Measurements from ENCODE around the gene FABP2.
"Not testable (repeated sequence)": the region's sequence is repeated elsewhere in the genome, so short reads cannot be mapped to it uniquely, and the experiment has no call there.

Gene FABP2

GRCh38 chr4:119336332-119336979 is 14.5 kb upstream of the FABP2 start:
- H3K27ac ChIP-seq (ENCODE audit: insufficient read depth in 1 of 2, low read depth in 1 of 2, low read length in 2 of 2, poor library complexity in 1 of 2, severe bottlenecking in 2 of 2); H3K4me3 ChIP-seq (ENCODE audit: control insufficient read depth in 1 of 7, extremely low read depth in 1 of 7, insufficient read depth in 4 of 7, low read depth in 2 of 7, low read length in 6 of 7); POLR2A ChIA-PET; H3K4me1 ChIP-seq (ENCODE audit: control extremely low read depth in 1 of 4, control insufficient read depth in 4 of 4, insufficient read depth in 4 of 4, low read length in 3 of 4); H3K36me3 ChIP-seq (ENCODE audit: control insufficient read depth in 4 of 4, insufficient read depth in 4 of 4, low read length in 3 of 4); DNase-seq; H3K27me3 ChIP-seq (replicated peaks in 2 of 5; ENCODE audit: control insufficient read depth in 4 of 5, insufficient read depth in 5 of 5, low read length in 4 of 5); H3K9me3 ChIP-seq (ENCODE audit: control extremely low read depth in 1 of 5, control insufficient read depth in 4 of 5, insufficient read depth in 2 of 5, low read depth in 1 of 5, low read length in 4 of 5); CTCF ChIA-PET: not testable (repeated sequence)
- WGBS (ENCODE audit: insufficient coverage), result 100% methylated on average over 1 of the region's 4 CpGs

- 100% methylated on average over 1 of the region's 2 CpGs for WGBS (ENCODE audit: insufficient coverage)
- DNase-seq, result no peak
- POLR2A ChIA-PET, result no interaction called here
Measured at GRCh38 chr4:119329835-119330620, 8.1 kb upstream of the FABP2 start.

GRCh38 chr4:119328695-119329094 is 6.8 kb upstream of the FABP2 start:
- H3K36me3 ChIP-seq (ENCODE audit: control insufficient read depth in 4 of 4, insufficient read depth in 4 of 4, low read length in 3 of 4), result no peaks in the 10 kb centered on the region
- no peak for DNase-seq
- no peaks in the 10 kb centered on the region for H3K9me3 ChIP-seq (ENCODE audit: control extremely low read depth in 1 of 5, control insufficient read depth in 4 of 5, insufficient read depth in 2 of 5, low read depth in 1 of 5, low read length in 4 of 5)
- ChIA-PET POLR2A (no interaction called here), CTCF (interaction anchor here (1.3 to 1.5 kb wide), 2 partner anchors 12 to 13 kb away, joined by 5 to 6 read pairs; no protein-coding TSS in a partner anchor)
- H3K4me3 ChIP-seq (ENCODE audit: control insufficient read depth in 1 of 7, extremely low read depth in 1 of 7, insufficient read depth in 4 of 7, low read depth in 2 of 7, low read length in 6 of 7), result no peak overlapping the region
- no peaks in the 10 kb centered on the region for H3K27me3 ChIP-seq (replicated peaks in 2 of 5; ENCODE audit: control insufficient read depth in 4 of 5, insufficient read depth in 5 of 5, low read length in 4 of 5)
- no peaks in the 10 kb centered on the region for H3K4me1 ChIP-seq (ENCODE audit: control extremely low read depth in 1 of 4, control insufficient read depth in 4 of 4, insufficient read depth in 4 of 4, low read length in 3 of 4)
- H3K27ac ChIP-seq (ENCODE audit: insufficient read depth in 1 of 2, low read depth in 1 of 2, low read length in 2 of 2, poor library complexity in 1 of 2, severe bottlenecking in 2 of 2), result no peak overlapping the region
- 100% methylated on average over 1 of the region's 2 CpGs for WGBS (ENCODE audit: insufficient coverage)

More at GRCh38 chr4:119329835-119330620, 8.1 kb upstream of the FABP2 start:
- H3K27me3 ChIP-seq (replicated peaks in 2 of 5; ENCODE audit: control insufficient read depth in 4 of 5, insufficient read depth in 5 of 5, low read length in 4 of 5), result no peaks in the 10 kb centered on the region
- no peaks in the 10 kb centered on the region for H3K9me3 ChIP-seq (ENCODE audit: control extremely low read depth in 1 of 5, control insufficient read depth in 4 of 5, insufficient read depth in 2 of 5, low read depth in 1 of 5, low read length in 4 of 5)
- H3K27ac ChIP-seq (ENCODE audit: insufficient read depth in 1 of 2, low read depth in 1 of 2, low read length in 2 of 2, poor library complexity in 1 of 2, severe bottlenecking in 2 of 2), result no peak overlapping the region
- H3K4me1 ChIP-seq (ENCODE audit: control extremely low read depth in 1 of 4, control insufficient read depth in 4 of 4, insufficient read depth in 4 of 4, low read length in 3 of 4), result no peaks in the 10 kb centered on the region
- H3K4me3 ChIP-seq (ENCODE audit: control insufficient read depth in 1 of 7, extremely low read depth in 1 of 7, insufficient read depth in 4 of 7, low read depth in 2 of 7, low read length in 6 of 7), result no peak overlapping the region
- H3K36me3 ChIP-seq (ENCODE audit: control insufficient read depth in 4 of 4, insufficient read depth in 4 of 4, low read length in 3 of 4), result no peaks in the 10 kb centered on the region
- CTCF ChIA-PET, result no interaction called here

- H3K4me1 ChIP-seq (ENCODE audit: control extremely low read depth in 1 of 4, control insufficient read depth in 4 of 4, insufficient read depth in 4 of 4, low read length in 3 of 4), result no peaks in the 10 kb centered on the region
- WGBS (ENCODE audit: insufficient coverage), result no CpG with 5 or more reads among the region's 2 CpGs
- H3K4me3 ChIP-seq (ENCODE audit: control insufficient read depth in 1 of 7, extremely low read depth in 1 of 7, insufficient read depth in 4 of 7, low read depth in 2 of 7, low read length in 6 of 7), result no peak overlapping the region
- ChIA-PET POLR2A (no interaction called here), CTCF (interaction anchor here (2.8 to 5.9 kb wide), 2 partner anchors 172 to 175 kb away, joined by 9 to 35 read pairs; no protein-coding TSS in a partner anchor)
- no peaks in the 10 kb centered on the region for H3K36me3 ChIP-seq (ENCODE audit: control insufficient read depth in 4 of 4, insufficient read depth in 4 of 4, low read length in 3 of 4)
- H3K27me3 ChIP-seq (replicated peaks in 2 of 5; ENCODE audit: control insufficient read depth in 4 of 5, insufficient read depth in 5 of 5, low read length in 4 of 5), result peaks cover 0 to 4% (median 0%) of the 10 kb centered on the region in 5 experiments
- no peaks in the 10 kb centered on the region for H3K9me3 ChIP-seq (ENCODE audit: control extremely low read depth in 1 of 5, control insufficient read depth in 4 of 5, insufficient read depth in 2 of 5, low read depth in 1 of 5, low read length in 4 of 5)
- H3K27ac ChIP-seq (ENCODE audit: insufficient read depth in 1 of 2, low read depth in 1 of 2, low read length in 2 of 2, poor library complexity in 1 of 2, severe bottlenecking in 2 of 2), result no peak overlapping the region
- no peak for DNase-seq
Measured at GRCh38 chr4:119317990-119318389, 3.9 kb downstream of the FABP2 start.

- no peak overlapping the region for H3K27ac ChIP-seq (ENCODE audit: insufficient read depth in 1 of 2, low read depth in 1 of 2, low read length in 2 of 2, poor library complexity in 1 of 2, severe bottlenecking in 2 of 2)
- no peaks in the 10 kb centered on the region for H3K4me1 ChIP-seq (ENCODE audit: control extremely low read depth in 1 of 4, control insufficient read depth in 4 of 4, insufficient read depth in 4 of 4, low read length in 3 of 4)
- DNase-seq, result no peak
- H3K4me3 ChIP-seq (ENCODE audit: control insufficient read depth in 1 of 7, extremely low read depth in 1 of 7, insufficient read depth in 4 of 7, low read depth in 2 of 7, low read length in 6 of 7), result no peak overlapping the region
- 80% methylated on average over 1 of the region's 2 CpGs for WGBS (ENCODE audit: insufficient coverage)
- no peaks in the 10 kb centered on the region for H3K36me3 ChIP-seq (ENCODE audit: control insufficient read depth in 4 of 4, insufficient read depth in 4 of 4, low read length in 3 of 4)
- no peaks in the 10 kb centered on the region for H3K9me3 ChIP-seq (ENCODE audit: control extremely low read depth in 1 of 5, control insufficient read depth in 4 of 5, insufficient read depth in 2 of 5, low read depth in 1 of 5, low read length in 4 of 5)
- ChIA-PET POLR2A (no interaction called here), CTCF (interaction anchor here (0.8 to 5.9 kb wide), 6 partner anchors 12 to 181 kb away, joined by 3 to 35 read pairs (median 6); no protein-coding TSS in a partner anchor)
- peaks cover 0 to 4% (median 0%) of the 10 kb centered on the region in 5 experiments for H3K27me3 ChIP-seq (replicated peaks in 2 of 5; ENCODE audit: control insufficient read depth in 4 of 5, insufficient read depth in 5 of 5, low read length in 4 of 5)
Measured at GRCh38 chr4:119315036-119315435, 6.9 kb downstream of the FABP2 start.

GRCh38 chr4:119314356-119314755 is 7.6 kb downstream of the FABP2 start:
- H3K4me3 ChIP-seq (ENCODE audit: control insufficient read depth in 1 of 7, extremely low read depth in 1 of 7, insufficient read depth in 4 of 7, low read depth in 2 of 7, low read length in 6 of 7), result no peak overlapping the region
- DNase-seq, result peak; percentile 51 to 66 (median 62)
- POLR2A ChIA-PET, result no interaction called here
- no peaks in the 10 kb centered on the region for H3K9me3 ChIP-seq (ENCODE audit: control extremely low read depth in 1 of 5, control insufficient read depth in 4 of 5, insufficient read depth in 2 of 5, low read depth in 1 of 5, low read length in 4 of 5)
- no peaks in the 10 kb centered on the region for H3K36me3 ChIP-seq (ENCODE audit: control insufficient read depth in 4 of 4, insufficient read depth in 4 of 4, low read length in 3 of 4)
- 0% methylated on average over 1 of the region's 4 CpGs for WGBS (ENCODE audit: insufficient coverage)
- H3K27me3 ChIP-seq (replicated peaks in 2 of 5; ENCODE audit: control insufficient read depth in 4 of 5, insufficient read depth in 5 of 5, low read length in 4 of 5), result peaks cover 0 to 4% (median 0%) of the 10 kb centered on the region in 5 experiments
- H3K4me1 ChIP-seq (ENCODE audit: control extremely low read depth in 1 of 4, control insufficient read depth in 4 of 4, insufficient read depth in 4 of 4, low read length in 3 of 4), result no peaks in the 10 kb centered on the region
- CTCF ChIA-PET, result interaction anchor here (0.7 to 5.9 kb wide), 6 partner anchors 10 to 181 kb away, joined by 4 to 35 read pairs (median 5); no protein-coding TSS in a partner anchor
- H3K27ac ChIP-seq (ENCODE audit: insufficient read depth in 1 of 2, low read depth in 1 of 2, low read length in 2 of 2, poor library complexity in 1 of 2, severe bottlenecking in 2 of 2), result no peak overlapping the region

GRCh38 chr4:119313237-119313636 is 8.7 kb downstream of the FABP2 start:
- H3K4me3 ChIP-seq (ENCODE audit: control insufficient read depth in 1 of 7, extremely low read depth in 1 of 7, insufficient read depth in 4 of 7, low read depth in 2 of 7, low read length in 6 of 7), result no peak overlapping the region
- ChIA-PET POLR2A (no interaction called here), CTCF (interaction anchor here (0.9 to 5.9 kb wide), 9 partner anchors 11 to 314 kb away, joined by 3 to 35 read pairs (median 5); a partner anchor contains a TSS)
- H3K4me1 ChIP-seq (ENCODE audit: control extremely low read depth in 1 of 4, control insufficient read depth in 4 of 4, insufficient read depth in 4 of 4, low read length in 3 of 4), result no peaks in the 10 kb centered on the region
- H3K9me3 ChIP-seq (ENCODE audit: control extremely low read depth in 1 of 5, control insufficient read depth in 4 of 5, insufficient read depth in 2 of 5, low read depth in 1 of 5, low read length in 4 of 5), result no peaks in the 10 kb centered on the region
- H3K27me3 ChIP-seq (replicated peaks in 2 of 5; ENCODE audit: control insufficient read depth in 4 of 5, insufficient read depth in 5 of 5, low read length in 4 of 5), result peaks cover 0 to 4% (median 0%) of the 10 kb centered on the region in 5 experiments
- H3K36me3 ChIP-seq (ENCODE audit: control insufficient read depth in 4 of 4, insufficient read depth in 4 of 4, low read length in 3 of 4), result no peaks in the 10 kb centered on the region
- no peak overlapping the region for H3K27ac ChIP-seq (ENCODE audit: insufficient read depth in 1 of 2, low read depth in 1 of 2, low read length in 2 of 2, poor library complexity in 1 of 2, severe bottlenecking in 2 of 2)
- peak in 1 of 3 donors; percentile 20 for DNase-seq
